SKM-1 treated with dmso at 0.1 percent for 144 hours (cell line): ENCODE data around the gene CITED4.

Experiments
- DNase-seq: peaks from one replicate; lab custom pipeline; 2025; ENCODE audit not compliant: unreplicated experiment; lab: John Stamatoyannopoulos, UW

CITED4 gene

GRCh38 chr1:40837601-40838000 is 24.6 kb downstream of the CITED4 start:
- no peak for DNase-seq

GRCh38 chr1:40836283-40836682 is 25.9 kb downstream of the CITED4 start:
- DNase-seq = no peak

- DNase-seq = no peak
Observed at GRCh38 chr1:40834968-40835545, 27.1 kb downstream of the CITED4 start.

DNA sequence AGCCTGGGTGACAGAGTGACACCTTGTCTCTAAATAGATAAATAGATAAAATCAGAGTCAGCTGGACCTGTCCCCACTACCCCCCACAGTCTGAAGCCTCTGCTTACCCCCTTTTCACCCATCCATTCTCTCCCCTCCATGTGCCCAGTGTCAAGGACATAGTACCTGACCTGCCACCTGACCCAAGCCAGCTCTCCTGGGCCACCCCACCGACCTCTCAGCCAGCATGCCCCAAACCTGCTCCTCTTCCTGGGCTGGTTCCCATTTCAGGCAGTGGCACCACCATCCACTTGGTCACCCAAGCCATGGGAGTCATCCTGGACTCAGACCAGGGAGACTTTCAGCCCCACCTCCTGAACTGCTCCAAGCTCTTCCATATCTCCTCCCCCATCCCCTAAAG is 28.2 kb downstream of the CITED4 start:
- no peak for DNase-seq

GRCh38 chr1:40831001-40831732 is 31.0 kb downstream of the CITED4 start:
- no peak for DNase-seq

DNA sequence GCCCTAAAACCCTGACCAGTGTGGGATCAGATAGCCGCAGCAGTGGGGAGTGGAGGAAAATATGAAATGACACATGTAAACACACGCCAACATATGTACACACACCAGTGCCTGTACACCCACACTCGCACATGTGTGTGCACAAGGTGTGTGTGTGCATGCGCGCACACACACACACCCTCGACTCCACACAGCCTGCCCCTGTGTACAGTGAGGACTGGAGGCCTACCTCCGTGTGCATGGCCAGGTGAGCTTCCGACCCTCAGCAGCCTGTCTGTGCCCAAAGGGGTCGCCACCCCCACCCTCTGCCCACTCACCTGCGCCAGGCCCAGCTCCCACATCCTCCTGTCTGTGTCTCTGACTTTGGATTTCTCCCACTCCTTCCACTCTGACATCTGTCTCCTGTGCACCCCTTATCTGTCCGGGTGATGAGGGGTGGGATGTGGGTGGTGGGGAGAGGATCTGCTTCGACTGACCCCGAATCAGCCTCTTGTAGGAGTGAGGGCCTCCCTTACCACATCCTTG is 31.7 kb downstream of the CITED4 start:
- DNase-seq = no peak

DNA sequence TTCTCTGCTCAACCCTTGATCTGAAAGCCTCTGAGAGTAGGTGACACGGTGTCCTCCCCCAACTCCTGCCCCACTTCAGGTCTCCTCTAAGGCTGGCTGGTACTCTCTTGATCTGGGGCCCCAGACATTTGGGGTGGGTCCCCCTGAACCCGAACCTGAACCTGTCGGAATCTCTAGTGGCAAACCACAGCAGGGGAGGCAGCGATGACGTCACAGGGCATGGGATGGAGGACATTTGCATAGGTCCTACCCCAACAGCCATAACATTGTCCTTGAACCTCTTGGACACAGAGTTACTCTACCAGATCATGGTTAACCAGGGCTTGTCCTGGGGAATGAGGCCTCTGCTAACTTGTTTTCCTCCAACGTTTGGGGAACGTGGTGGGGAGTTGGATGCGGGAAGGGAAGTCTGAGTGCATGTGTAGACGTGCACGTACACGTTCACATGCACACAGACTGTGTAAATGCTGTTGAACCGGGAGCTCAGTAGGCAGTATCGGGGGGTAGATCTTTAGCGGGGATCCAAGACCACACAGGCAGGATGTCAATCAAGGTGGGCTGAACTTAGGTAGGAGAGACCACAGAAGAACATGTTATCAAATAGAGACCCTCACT is 32.4 kb downstream of the CITED4 start:
- no peak for DNase-seq

- no peak for DNase-seq
Observed at GRCh38 chr1:40825996-40826395, 36.2 kb downstream of the CITED4 start.

- DNase-seq = peak; percentile 59
Observed at GRCh38 chr1:40825435-40825788, 36.8 kb downstream of the CITED4 start.

DNA sequence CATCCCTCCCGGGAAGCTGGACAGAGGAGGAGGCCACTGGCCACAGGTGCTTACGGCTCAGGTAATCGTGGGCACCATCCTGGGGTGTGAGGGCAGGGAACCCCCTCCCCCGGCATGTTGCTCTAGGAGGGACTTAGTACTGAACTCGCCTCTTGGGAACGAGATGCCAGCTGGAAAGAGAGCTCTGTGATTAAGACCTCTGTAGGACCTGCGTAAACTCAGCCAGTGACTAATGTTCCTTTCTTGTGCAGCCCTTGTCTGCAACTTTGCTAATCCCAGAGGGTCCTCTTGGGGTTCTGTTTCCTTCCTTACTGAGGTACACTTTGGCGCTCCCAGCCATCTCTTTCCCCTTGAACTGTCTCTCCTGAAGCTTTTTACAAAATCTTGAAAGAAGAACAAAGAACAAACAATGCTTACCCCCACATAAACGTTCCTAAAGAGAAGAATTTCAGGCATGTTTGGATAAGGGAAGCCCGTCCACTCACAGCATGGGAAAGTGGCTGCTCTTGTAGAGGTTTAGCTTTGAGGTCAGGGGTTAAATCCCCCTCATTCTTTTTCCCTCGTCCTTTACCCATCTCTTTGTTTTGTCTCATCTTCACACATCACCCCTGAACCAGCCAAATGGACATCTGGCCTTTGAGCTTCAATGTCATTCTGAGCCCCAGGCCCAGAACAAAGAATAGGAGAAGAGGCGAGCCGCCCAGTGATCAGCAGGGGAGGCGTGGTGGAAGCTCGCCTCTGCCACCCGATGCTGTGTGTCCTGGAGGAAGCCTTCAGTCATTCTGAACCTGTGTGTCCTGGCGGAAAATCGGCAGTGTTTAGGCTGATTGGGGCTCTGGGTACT is 37.4 kb downstream of the CITED4 start:
- DNase-seq = no peak

DNA sequence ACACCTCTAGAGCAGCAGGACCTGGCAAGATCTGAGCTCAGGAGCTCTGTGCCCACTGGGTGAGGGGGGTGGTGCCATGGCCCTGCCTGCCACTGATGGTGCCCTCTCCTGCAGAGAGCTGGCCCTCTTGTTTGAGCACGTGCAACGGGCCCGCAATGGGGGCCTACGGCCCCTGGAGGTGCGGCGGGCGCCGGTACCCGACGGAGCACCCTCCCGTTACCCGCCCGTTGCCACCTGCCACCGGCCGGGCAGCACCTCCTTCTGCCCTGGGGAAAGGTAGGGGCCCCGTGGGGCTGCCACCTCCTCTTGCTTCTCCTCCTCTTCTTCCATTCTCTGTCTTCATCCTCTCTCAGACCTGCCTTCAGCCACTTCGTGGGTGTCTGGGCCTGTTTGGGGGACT is 38.2 kb downstream of the CITED4 start:
- no peak for DNase-seq

DNA sequence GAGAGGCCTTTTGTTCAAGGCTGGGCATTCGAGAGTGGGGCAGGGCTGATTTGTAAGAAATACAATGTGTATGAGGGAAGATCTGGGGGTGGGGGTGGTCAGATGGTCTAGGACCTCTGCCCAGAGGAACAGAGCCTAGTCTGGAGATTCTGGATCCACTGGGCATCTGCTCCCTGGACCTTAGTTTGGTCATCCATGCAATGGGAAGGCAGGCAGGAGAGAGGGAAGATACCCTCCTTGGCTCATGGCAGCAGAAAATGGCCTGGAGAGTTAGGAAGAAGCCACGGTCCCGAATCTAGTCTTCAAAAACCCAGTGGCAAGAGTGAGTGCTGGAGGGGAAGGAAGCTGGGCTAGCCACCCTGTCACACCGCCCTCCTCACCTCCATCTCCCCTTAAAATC is 38.8 kb downstream of the CITED4 start:
- DNase-seq = no peak

GRCh38 chr1:40822890-40823289 is 39.3 kb downstream of the CITED4 start:
- DNase-seq = no peak

- no peak for DNase-seq
Observed at GRCh38 chr1:40820911-40821693, 41.1 kb downstream of the CITED4 start.

DNA sequence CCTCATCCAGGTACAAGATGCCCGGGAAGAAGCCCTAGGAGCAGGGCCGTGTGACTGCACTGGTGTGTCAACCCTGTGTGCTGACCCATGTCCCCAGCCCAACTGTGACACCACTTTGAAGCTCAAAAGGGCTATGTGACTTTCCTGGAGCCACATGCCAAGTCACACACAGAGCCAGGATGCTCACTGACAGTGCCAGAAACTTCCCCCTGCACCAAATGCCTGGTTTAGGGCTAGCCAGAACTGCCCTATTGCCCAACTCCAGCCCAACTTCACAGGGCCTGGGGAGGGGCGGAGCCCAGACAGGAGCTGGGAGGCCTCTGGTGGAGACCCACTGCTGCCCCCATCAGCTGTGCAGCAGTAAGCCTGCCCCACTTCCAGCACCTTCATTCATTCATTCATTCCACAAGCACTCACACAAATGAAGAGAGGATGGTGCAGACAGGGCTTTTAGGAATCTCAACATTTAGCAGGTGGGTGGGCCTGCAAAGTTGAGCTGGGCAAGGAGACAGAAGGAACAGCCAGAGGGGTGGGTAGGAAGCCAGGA is 41.8 kb downstream of the CITED4 start:
- DNase-seq = peak; percentile 30

- no peak for DNase-seq
Observed at GRCh38 chr1:40819101-40819500, 43.1 kb downstream of the CITED4 start.

DNA sequence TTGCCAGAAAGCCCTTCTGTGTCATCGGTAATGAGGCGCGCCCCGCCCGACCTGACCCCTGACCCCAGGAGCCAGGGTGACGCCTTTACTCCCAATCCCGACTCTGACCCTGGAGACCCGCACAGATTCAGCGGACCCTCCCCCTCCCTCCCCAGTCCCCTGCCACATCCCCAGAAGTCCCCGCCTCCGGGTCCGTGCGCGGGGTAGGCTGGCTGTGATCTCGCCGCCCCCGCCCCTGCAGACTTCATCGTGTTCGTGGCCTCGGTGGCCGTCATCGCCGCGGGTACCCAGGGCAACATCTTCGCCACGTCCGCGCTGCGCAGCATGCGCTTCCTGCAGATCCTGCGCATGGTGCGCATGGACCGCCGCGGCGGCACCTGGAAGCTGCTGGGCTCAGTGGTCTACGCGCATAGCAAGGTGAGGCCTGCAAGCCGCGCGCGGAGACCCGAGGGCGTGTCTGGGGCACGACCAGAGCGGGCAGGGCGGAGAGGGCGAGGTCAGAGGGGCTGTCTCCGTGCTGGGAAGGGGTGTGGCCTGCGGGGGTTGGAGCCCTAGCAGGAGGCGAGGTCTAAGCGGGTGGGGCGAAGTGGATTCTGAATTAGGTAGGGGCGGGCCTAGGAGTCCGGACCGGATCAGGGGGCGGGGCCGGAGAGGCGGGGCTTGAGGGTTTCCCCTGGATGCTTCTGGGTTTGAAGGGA is 43.8 kb downstream of the CITED4 start:
- no peak for DNase-seq

GRCh38 chr1:40817791-40818263 is 44.3 kb downstream of the CITED4 start:
- no peak for DNase-seq

DNA sequence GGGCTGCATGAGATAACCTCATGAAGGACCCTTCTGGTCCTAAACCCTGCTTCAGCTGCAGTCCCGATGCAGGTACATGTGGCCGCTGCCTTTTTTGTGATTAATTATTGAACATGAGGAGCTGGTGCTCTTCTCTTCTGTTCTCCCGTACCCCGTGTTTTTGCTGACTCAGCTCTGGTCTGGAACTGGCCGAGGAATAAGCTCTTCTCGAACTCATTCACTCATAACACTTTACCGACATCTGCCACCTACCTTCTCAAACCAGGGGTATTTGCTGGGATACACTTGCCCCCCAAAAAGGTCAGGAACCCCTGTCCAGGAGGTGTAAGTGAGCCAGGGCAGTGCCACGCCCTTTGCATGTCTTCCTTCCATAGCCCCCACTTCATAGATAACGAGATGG is 46.7 kb downstream of the CITED4 start:
- DNase-seq = no peak
